Adrenal gland (tissue), 12 donors: ENCODE data around the gene GPATCH3. TPM values are rescaled to one million over a fixed set of nuclear protein-coding genes. Genes with fewer than 3 reads are reported as not detected.

ENCODE experiments used
- DNase-seq, 7 donors: peaks; one replicate each; pipeline ENCODE4 v3.0.0-alpha.2; 2019 to 2020
- H3K27ac ChIP-seq, 5 donors: fragments of 200-600 bp; sonication (generic) in 4 of 5; 1 replicate in 3 of 5; 2 replicates in 2 of 5; pipeline versions ENCODE4 v1.5.1 to v1.8.0; 2016 to 2020; ENCODE audit warnings: mild to moderate bottlenecking in 1 of 5
- H3K27me3 ChIP-seq: fragments of 200-600 bp; 2 replicates; pipeline ENCODE4 v1.8.0; 2021
- H3K36me3 ChIP-seq, 2 donors: fragments of 200-600 bp; replicated peaks in 1 of 2; 1 replicate in 1 of 2; 2 replicates in 1 of 2; pipeline versions ENCODE4 v1.5.1 to v1.8.0; 2018 to 2022
- H3K4me1 ChIP-seq, 2 donors: fragments of 200-600 bp; replicated peaks in 1 of 2; 1 replicate in 1 of 2; 2 replicates in 1 of 2; pipeline versions ENCODE4 v1.5.1 to v1.8.0; 2018 to 2021
- H3K4me3 ChIP-seq, 4 donors: fragments of 200-600 bp; sonication (generic) in 3 of 4; one replicate each; pipeline ENCODE4 v1.5.1; 2016 to 2018
- H3K9me3 ChIP-seq, 3 donors: fragments of 200-600 bp; sonication (generic) in 1 of 3; replicated peaks in 1 of 3; 1 replicate in 2 of 3; 2 replicates in 1 of 3; pipeline versions ENCODE4 v1.5.1 to v1.8.0; 2016 to 2021
- CTCF ChIP-seq, 6 experiments: fragments of 450-650 bp in 4 of 6; fragments of 200-600 bp in 2 of 6; sonication (generic) in 1 of 6; IDR thresholded peaks; 1 replicate in 5 of 6; 2 replicates in 1 of 6; pipeline versions ENCODE4 v1.5.1 to v1.8.0; 2016 to 2021; ENCODE audit warnings: antibody characterized with exemption in 6 of 6, mild to moderate bottlenecking in 2 of 6, moderate library complexity in 1 of 6
- POLR2A ChIP-seq, 2 donors: fragments of 450-650 bp; IDR thresholded peaks; one replicate each; pipeline ENCODE4 v1.6.1; 2017; ENCODE audit warnings: antibody characterized with exemption in 2 of 2, mild to moderate bottlenecking in 2 of 2, moderate library complexity in 1 of 2
- WGBS, 4 donors: extraction: QIAGEN DNeasy Blood & Tissue Kit in 2 of 4; methylation state at CpG; one replicate each; pipeline versions ENCODE4 v1.1.5 to v1.1.7; 2013 to 2017; 5-methylcytosine and 5-hydroxymethylcytosine counted together
- intact Hi-C, 2 donors: fragments of 100-400 bp; cut with DNase I; formaldehyde crosslinking; loops; one replicate each; pipeline versions ENCODE4 v1.14.1 to v1.15.0; 2022 to 2023
- polyA plus RNA-seq, 3 donors: library from polyadenylated mRNA; stranded (reverse); fragments of 200-250 nt in 2 of 3; fragments of 350-450 nt in 1 of 3; fragmentation: Illumina TruSeq in 1 of 3; extraction: RNeasy Lipid Tissue Mini Kit (QIAGEN cat#74804) in 1 of 3; gene quantifications; one replicate each; pipeline ENCODE4 v1.2.3, GENCODE V29; 2013 to 2014
- total RNA-seq, 9 donors: library from RNA; depleted of rRNA in 4 of 9; stranded (reverse); fragments of >200 nt in 4 of 9; fragments of 120-200 nt in 1 of 9; fragmentation: NEBNext Ultra II Directional in 1 of 9; extraction: Animal tissue kit (Norgen Biotek cat#: 25700) in 1 of 9; gene quantifications; one replicate each; pipeline versions ENCODE4 v1.1.0 to v1.2.4, GENCODE V29; 2013 to 2023
- donor health status: healthy with polysubstance abuse.
- donor health status: Bipolar disorder and iron deficiency.
- donor health status: DM: yes; HTN: yes; CAD: no.
- donor health status: DM: no; HTN: no; CAD: no.
- donor health status: DM: no; HTN: no; CAD: no.
- donor health status: DM: yes; HTN: yes; CAD: no.

GPATCH3 gene
- total and polyA plus RNA-seq, 12 donors: 9.2 to 36.7 (median 15.7) TPM

- peak; percentile 97 to 99 (median 98) for DNase-seq
- Histone ChIP-seq H3K27me3 (no peaks in the 10 kb centered on the region), H3K4me1 (peaks cover 17 to 33% of the 10 kb centered on the region in 2 donors), H3K4me3 (peak within 1 kb of the TSS; percentile 20 to 77 (median 60)), H3K36me3 (peaks cover 0 to 30% of the 10 kb centered on the region in 2 donors), H3K27ac (peak within 1 kb of the TSS; percentile 29 to 93 (median 88)), H3K9me3 (no peaks in the 10 kb centered on the region)
- intact Hi-C loops: no loop called here
- WGBS, 4 donors: 0 to 2% (median 1%) methylated on average over 27 to 83 of the region's 83 CpGs
- TF ChIP-seq POLR2A (IDR thresholded peaks at IDR 0.05) (peak; percentile 78 to 93), CTCF (IDR thresholded peaks at IDR 0.05) (no peak)
Observed at GRCh38 chr1:26921540-26922430, 21.5 kb upstream of the GPATCH3 start, which contains the start of gene NUDC. TSS of gene NUDC (plus strand) at chr1:26921743. CDS start at chr1:26921849, 106 bp downstream.

GRCh38 chr1:26921126-26921539 lies 20.9 kb upstream of the GPATCH3 start:
- peaks cover 0 to 24% of the 10 kb centered on the region in 2 donors for H3K36me3 ChIP-seq
- 19 to 39% (median 26%) methylated on average over 5 to 7 of the region's 7 CpGs for WGBS, 4 donors
- DNase-seq: no peak
- H3K9me3 ChIP-seq: no peaks in the 10 kb centered on the region
- TF ChIP-seq CTCF (IDR thresholded peaks at IDR 0.05): no peak
- no peak for TF ChIP-seq POLR2A (IDR thresholded peaks at IDR 0.05)
- H3K27me3 ChIP-seq: no peaks in the 10 kb centered on the region
- peaks cover 17 to 31% of the 10 kb centered on the region in 2 donors for H3K4me1 ChIP-seq
- intact Hi-C loops: no loop called here
- H3K4me3 ChIP-seq: peak overlapping the region in 1 of 4 donors; percentile 51
- peak overlapping the region in 3 of 5 donors; percentile 87 to 93 (median 88) for H3K27ac ChIP-seq

- H3K27ac ChIP-seq: peak overlapping the region in 4 of 5 donors; percentile 13 to 92 (median 82)
- TF ChIP-seq POLR2A (IDR thresholded peaks at IDR 0.05) (peak in 1 of 2 donors; percentile 32), CTCF (IDR thresholded peaks at IDR 0.05) (no peak)
- intact Hi-C loops: no loop called here
Observed at GRCh38 chr1:26915204-26915842, 15.1 kb upstream of the GPATCH3 start.

More at GRCh38 chr1:26915204-26915842, 15.1 kb upstream of the GPATCH3 start:
- no peaks in the 10 kb centered on the region for H3K36me3 ChIP-seq
- no peak overlapping the region for H3K4me3 ChIP-seq
- DNase-seq: peak; percentile 69 to 91 (median 88)
- H3K9me3 ChIP-seq: no peaks in the 10 kb centered on the region
- peaks cover 22 to 34% of the 10 kb centered on the region in 2 donors for H3K4me1 ChIP-seq
- WGBS, 4 donors: 35 to 48% (median 36%) methylated on average over 2 to 5 of the region's 5 CpGs
- H3K27me3 ChIP-seq: no peaks in the 10 kb centered on the region
